ENCODE data around the gene FBXW7.
A peak's percentile ranks its signal among the peaks of the same experiment; 100 is the strongest.

Gene FBXW7

DNA sequence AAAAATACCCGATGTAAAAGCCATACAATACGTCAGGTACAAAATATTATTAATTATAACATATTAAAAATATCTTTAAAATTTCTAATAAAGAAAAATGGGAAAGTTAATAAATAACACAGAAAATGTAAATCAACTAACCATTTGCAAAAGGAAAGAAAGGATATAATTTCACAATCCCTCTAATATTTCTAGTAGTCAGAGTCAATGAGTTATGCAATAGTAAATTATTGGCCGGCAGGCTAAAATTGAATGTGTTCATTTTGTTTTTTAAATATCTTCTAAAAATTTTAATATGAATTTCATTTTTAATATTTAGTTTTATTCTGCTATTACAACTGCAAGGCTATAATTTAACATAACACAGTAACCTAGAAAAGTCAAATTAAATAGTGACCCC lies 155.7 kb downstream of the FBXW7 start:
- H3K79me1 ChIP-seq (ENCODE audit: low read length): no peaks in the 10 kb centered on the region

GRCh38 chr4:152374606-152375285 lies 161.1 kb downstream of the FBXW7 start:
- Histone ChIP-seq H4K91ac (ENCODE audit: low read depth, low read length) (no peak overlapping the region), H2AFZ (ENCODE audit: insufficient read depth, low read length, poor library complexity) (no peak overlapping the region), H3K9me3 (ENCODE audit: insufficient read depth, low read depth, low read length) (no peaks in the 10 kb centered on the region), H2AK5ac (ENCODE audit: low read length) (no peak overlapping the region), H3K4me1 (ENCODE audit: control insufficient read depth in 1 of 2, insufficient read depth in 2 of 2, low read length in 2 of 2) (no peaks in the 10 kb centered on the region), H3K4me3 (ENCODE audit: low read depth, low read length) (no peak overlapping the region), H2BK120ac (ENCODE audit: insufficient read depth, low read length, poor library complexity) (no peak overlapping the region), H3K79me2 (ENCODE audit: control insufficient read depth, insufficient read depth, low read length, poor library complexity) (no peaks in the 10 kb centered on the region), H3K18ac (ENCODE audit: low read length) (no peak overlapping the region), H3K9ac (ENCODE audit: low read length) (no peak overlapping the region), H3K27ac (ENCODE audit: low read depth, low read length) (no peak overlapping the region), H2BK5ac (ENCODE audit: low read depth, low read length, poor library complexity) (no peak overlapping the region), H3K4ac (ENCODE audit: low read depth, low read length) (no peak overlapping the region), H4K12ac (ENCODE audit: low read depth, low read length) (no peak overlapping the region), H3K79me1 (ENCODE audit: low read length) (no peaks in the 10 kb centered on the region), H3K14ac (ENCODE audit: low read length) (no peak overlapping the region), H3K27me3 (ENCODE audit: insufficient read depth, low read length) (no peaks in the 10 kb centered on the region), H4K8ac (ENCODE audit: low read depth, low read length) (no peak overlapping the region), H3K4me2 (ENCODE audit: low read length) (no peak overlapping the region), H2BK12ac (ENCODE audit: low read length) (no peak overlapping the region), H3K23ac (ENCODE audit: low read length) (no peak overlapping the region), H3K36me3 (ENCODE audit: control insufficient read depth in 1 of 2, insufficient read depth in 2 of 2, low read length in 2 of 2) (no peaks in the 10 kb centered on the region)
- no CpG with 5 or more reads among the region's 3 CpGs for WGBS (ENCODE audit: extremely low coverage, insufficient coverage, insufficient read length)
- DNase-seq: peak in 1 of 2 donors; percentile 26

More for the DNA sequence above, 155.7 kb downstream of the FBXW7 start:
- no peaks in the 10 kb centered on the region for H3K27me3 ChIP-seq (ENCODE audit: insufficient read depth, low read length)
- H3K4me2 ChIP-seq (ENCODE audit: low read length): no peak overlapping the region
- no peak overlapping the region for H2BK120ac ChIP-seq (ENCODE audit: insufficient read depth, low read length, poor library complexity)
- no CpG with 5 or more reads among the region's 3 CpGs for WGBS (ENCODE audit: extremely low coverage, insufficient coverage, insufficient read length)
- H4K91ac ChIP-seq (ENCODE audit: low read depth, low read length): no peak overlapping the region
- no peak overlapping the region for H4K12ac ChIP-seq (ENCODE audit: low read depth, low read length)
- no peak overlapping the region for H2BK5ac ChIP-seq (ENCODE audit: low read depth, low read length, poor library complexity)
- no peak overlapping the region for H3K18ac ChIP-seq (ENCODE audit: low read length)
- H2AFZ ChIP-seq (ENCODE audit: insufficient read depth, low read length, poor library complexity): no peak overlapping the region
- no peak overlapping the region for H3K4me3 ChIP-seq (ENCODE audit: low read depth, low read length)
- no peaks in the 10 kb centered on the region for H3K79me2 ChIP-seq (ENCODE audit: control insufficient read depth, insufficient read depth, low read length, poor library complexity)
- no peak overlapping the region for H2BK12ac ChIP-seq (ENCODE audit: low read length)
- no peak overlapping the region for H2AK5ac ChIP-seq (ENCODE audit: low read length)
- H3K9me3 ChIP-seq (ENCODE audit: insufficient read depth, low read depth, low read length): no peaks in the 10 kb centered on the region
- no peaks in the 10 kb centered on the region for H3K36me3 ChIP-seq (ENCODE audit: control insufficient read depth in 1 of 2, insufficient read depth in 2 of 2, low read length in 2 of 2)
- no peak overlapping the region for H3K23ac ChIP-seq (ENCODE audit: low read length)
- H3K4ac ChIP-seq (ENCODE audit: low read depth, low read length): no peak overlapping the region
- H3K14ac ChIP-seq (ENCODE audit: low read length): no peak overlapping the region
- no peak for DNase-seq
- no peaks in the 10 kb centered on the region for H3K4me1 ChIP-seq (ENCODE audit: control insufficient read depth in 1 of 2, insufficient read depth in 2 of 2, low read length in 2 of 2)
- no peak overlapping the region for H3K27ac ChIP-seq (ENCODE audit: low read depth, low read length)
- no peak overlapping the region for H3K9ac ChIP-seq (ENCODE audit: low read length)
- no peak overlapping the region for H4K8ac ChIP-seq (ENCODE audit: low read depth, low read length)

DNA sequence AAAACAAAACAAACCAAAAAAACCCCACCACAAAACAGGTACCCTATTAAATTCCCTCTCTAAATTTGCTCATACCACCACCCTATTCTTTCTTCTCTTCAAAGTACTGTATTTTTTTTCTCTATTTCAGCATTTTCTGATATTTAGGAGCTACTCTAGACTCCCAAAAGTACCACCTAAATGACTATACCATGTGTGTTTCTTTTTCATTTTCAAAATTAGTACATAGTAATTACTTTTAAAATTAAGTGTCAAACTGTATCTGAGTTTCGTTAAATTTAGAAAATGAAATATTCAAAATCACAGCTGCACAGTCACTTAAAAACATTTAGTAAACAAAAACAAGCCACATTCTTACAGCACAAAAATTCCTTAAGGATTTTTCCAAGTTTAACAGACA lies 161.7 kb downstream of the FBXW7 start:
- no peaks in the 10 kb centered on the region for H3K9me3 ChIP-seq (ENCODE audit: insufficient read depth, low read depth, low read length)
- H2BK120ac ChIP-seq (ENCODE audit: insufficient read depth, low read length, poor library complexity): no peak overlapping the region
- H3K18ac ChIP-seq (ENCODE audit: low read length): no peak overlapping the region
- no peak overlapping the region for H2BK12ac ChIP-seq (ENCODE audit: low read length)
- no peak for DNase-seq
- no peak overlapping the region for H3K4me3 ChIP-seq (ENCODE audit: low read depth, low read length)
- H2AK5ac ChIP-seq (ENCODE audit: low read length): no peak overlapping the region
- no peaks in the 10 kb centered on the region for H3K36me3 ChIP-seq (ENCODE audit: control insufficient read depth in 1 of 2, insufficient read depth in 2 of 2, low read length in 2 of 2)
- no peaks in the 10 kb centered on the region for H3K79me1 ChIP-seq (ENCODE audit: low read length)
- H3K14ac ChIP-seq (ENCODE audit: low read length): no peak overlapping the region
- H3K79me2 ChIP-seq (ENCODE audit: control insufficient read depth, insufficient read depth, low read length, poor library complexity): no peaks in the 10 kb centered on the region
- no peak overlapping the region for H2BK5ac ChIP-seq (ENCODE audit: low read depth, low read length, poor library complexity)
- no peak overlapping the region for H3K27ac ChIP-seq (ENCODE audit: low read depth, low read length)
- no peaks in the 10 kb centered on the region for H3K27me3 ChIP-seq (ENCODE audit: insufficient read depth, low read length)
- no CpG with 5 or more reads among the region's 1 CpG for WGBS (ENCODE audit: extremely low coverage, insufficient coverage, insufficient read length)
- H3K4ac ChIP-seq (ENCODE audit: low read depth, low read length): no peak overlapping the region
- no peak overlapping the region for H4K12ac ChIP-seq (ENCODE audit: low read depth, low read length)
- no peak overlapping the region for H2AFZ ChIP-seq (ENCODE audit: insufficient read depth, low read length, poor library complexity)
- H3K9ac ChIP-seq (ENCODE audit: low read length): no peak overlapping the region
- no peak overlapping the region for H4K91ac ChIP-seq (ENCODE audit: low read depth, low read length)
- H3K4me1 ChIP-seq (ENCODE audit: control insufficient read depth in 1 of 2, insufficient read depth in 2 of 2, low read length in 2 of 2): no peaks in the 10 kb centered on the region
- no peak overlapping the region for H4K8ac ChIP-seq (ENCODE audit: low read depth, low read length)
- H3K23ac ChIP-seq (ENCODE audit: low read length): no peak overlapping the region
- no peak overlapping the region for H3K4me2 ChIP-seq (ENCODE audit: low read length)

GRCh38 chr4:152372444-152372843 lies 163.4 kb downstream of the FBXW7 start:
- Histone ChIP-seq H2BK5ac (ENCODE audit: low read depth, low read length, poor library complexity) (no peak overlapping the region), H3K79me2 (ENCODE audit: control insufficient read depth, insufficient read depth, low read length, poor library complexity) (no peaks in the 10 kb centered on the region), H2BK120ac (ENCODE audit: insufficient read depth, low read length, poor library complexity) (no peak overlapping the region), H2BK12ac (ENCODE audit: low read length) (no peak overlapping the region), H3K79me1 (ENCODE audit: low read length) (no peaks in the 10 kb centered on the region), H4K12ac (ENCODE audit: low read depth, low read length) (no peak overlapping the region), H3K4me2 (ENCODE audit: low read length) (no peak overlapping the region), H3K27ac (ENCODE audit: low read depth, low read length) (no peak overlapping the region), H3K18ac (ENCODE audit: low read length) (no peak overlapping the region), H3K9ac (ENCODE audit: low read length) (no peak overlapping the region), H2AK5ac (ENCODE audit: low read length) (no peak overlapping the region), H3K23ac (ENCODE audit: low read length) (no peak overlapping the region), H3K14ac (ENCODE audit: low read length) (no peak overlapping the region), H3K9me3 (ENCODE audit: insufficient read depth, low read depth, low read length) (no peaks in the 10 kb centered on the region), H3K4me1 (ENCODE audit: control insufficient read depth in 1 of 2, insufficient read depth in 2 of 2, low read length in 2 of 2) (no peaks in the 10 kb centered on the region), H4K8ac (ENCODE audit: low read depth, low read length) (no peak overlapping the region), H3K4ac (ENCODE audit: low read depth, low read length) (no peak overlapping the region), H3K36me3 (ENCODE audit: control insufficient read depth in 1 of 2, insufficient read depth in 2 of 2, low read length in 2 of 2) (no peaks in the 10 kb centered on the region), H3K27me3 (ENCODE audit: insufficient read depth, low read length) (no peaks in the 10 kb centered on the region), H3K4me3 (ENCODE audit: low read depth, low read length) (no peak overlapping the region), H2AFZ (ENCODE audit: insufficient read depth, low read length, poor library complexity) (no peak overlapping the region), H4K91ac (ENCODE audit: low read depth, low read length) (no peak overlapping the region)
- DNase-seq: no peak
